GM04504 (cell line): Measurements from ENCODE around the gene PDCD11.
A peak's percentile ranks its signal among the peaks of the same experiment; 100 is the strongest.

Experiments used
- DNase-seq: peaks from one replicate; pipeline ENCODE4 v3.0.0-alpha.2; 2012; ENCODE audit warnings: low read depth

The PDCD11 gene

DNA sequence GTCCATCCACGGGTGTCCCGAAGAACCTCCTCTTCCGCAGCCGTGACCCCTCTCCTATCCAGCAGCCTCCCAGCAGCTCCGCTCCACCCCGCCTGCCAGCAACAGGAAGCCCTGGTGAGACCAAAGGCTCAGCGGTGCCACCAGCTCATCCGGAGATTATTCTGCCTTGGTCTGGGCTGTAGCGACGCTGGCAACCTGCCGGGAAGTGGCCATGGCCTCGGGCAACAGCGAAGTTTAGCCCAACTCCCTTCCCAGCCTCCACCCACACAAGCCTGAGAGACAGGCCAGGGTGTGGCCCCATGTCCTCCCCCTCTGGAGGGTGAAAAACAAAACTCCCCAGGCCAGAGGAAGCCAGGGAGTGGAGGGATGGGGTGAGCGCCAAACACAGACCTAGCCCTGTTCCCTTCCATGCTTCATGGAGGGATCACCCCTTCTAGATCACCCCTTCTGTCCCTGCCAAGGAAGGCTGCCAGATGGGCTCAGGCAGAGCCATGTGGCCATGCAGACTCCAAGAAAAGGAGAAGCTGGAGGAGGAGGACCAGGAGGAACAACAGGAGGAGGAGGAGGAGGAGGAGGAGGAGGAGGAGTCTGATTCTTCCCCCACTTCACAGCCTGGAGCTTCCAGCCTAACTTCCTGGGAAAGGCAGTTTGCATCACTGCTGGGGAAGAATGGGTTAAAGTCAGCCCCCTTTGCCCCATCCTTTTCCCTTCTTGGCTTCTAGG is 54.8 kb downstream of the PDCD11 start:
- DNase-seq, result peak; percentile 51

DNA sequence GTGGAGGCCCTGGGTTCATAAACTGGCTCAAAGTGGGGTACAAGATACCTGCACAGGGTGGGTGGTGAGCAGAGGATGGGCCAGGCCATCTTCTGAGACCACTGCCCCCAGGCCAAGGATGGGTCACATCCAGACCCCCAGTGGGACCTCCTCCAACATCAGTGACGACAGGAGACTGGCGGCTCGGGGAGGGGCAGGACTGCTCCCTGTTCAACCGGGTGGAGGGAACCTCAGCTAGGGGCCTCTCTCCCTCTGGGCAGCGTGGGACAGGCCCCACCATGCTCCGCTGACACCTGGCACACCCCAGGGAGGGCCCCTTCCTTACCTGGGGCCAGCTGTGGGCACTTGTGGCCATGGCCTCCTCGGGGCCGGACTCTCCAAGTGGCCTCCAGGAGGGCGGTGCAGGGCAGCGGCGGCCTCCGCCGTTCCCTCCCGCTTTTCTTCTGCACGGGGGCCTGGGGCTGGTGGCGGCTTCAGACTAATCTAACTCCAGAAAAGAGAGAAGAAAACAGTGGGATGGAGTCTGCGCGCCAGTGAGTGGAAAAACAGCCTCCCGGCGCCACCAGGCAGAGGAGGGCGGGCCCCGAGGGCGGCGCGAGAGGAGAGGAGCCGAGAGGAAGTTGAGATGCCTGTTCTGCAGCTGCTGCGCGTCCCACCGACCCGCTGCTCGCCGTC is 55.5 kb downstream of the PDCD11 start, which contains the start of gene CALHM2:
Gene CALHM2, minus strand, starts transcription at position 540 of the 675 bp plus-strand sequence. CDS start 2,429 bp downstream, outside the sequence.
- peak; percentile 13 for DNase-seq

DNA sequence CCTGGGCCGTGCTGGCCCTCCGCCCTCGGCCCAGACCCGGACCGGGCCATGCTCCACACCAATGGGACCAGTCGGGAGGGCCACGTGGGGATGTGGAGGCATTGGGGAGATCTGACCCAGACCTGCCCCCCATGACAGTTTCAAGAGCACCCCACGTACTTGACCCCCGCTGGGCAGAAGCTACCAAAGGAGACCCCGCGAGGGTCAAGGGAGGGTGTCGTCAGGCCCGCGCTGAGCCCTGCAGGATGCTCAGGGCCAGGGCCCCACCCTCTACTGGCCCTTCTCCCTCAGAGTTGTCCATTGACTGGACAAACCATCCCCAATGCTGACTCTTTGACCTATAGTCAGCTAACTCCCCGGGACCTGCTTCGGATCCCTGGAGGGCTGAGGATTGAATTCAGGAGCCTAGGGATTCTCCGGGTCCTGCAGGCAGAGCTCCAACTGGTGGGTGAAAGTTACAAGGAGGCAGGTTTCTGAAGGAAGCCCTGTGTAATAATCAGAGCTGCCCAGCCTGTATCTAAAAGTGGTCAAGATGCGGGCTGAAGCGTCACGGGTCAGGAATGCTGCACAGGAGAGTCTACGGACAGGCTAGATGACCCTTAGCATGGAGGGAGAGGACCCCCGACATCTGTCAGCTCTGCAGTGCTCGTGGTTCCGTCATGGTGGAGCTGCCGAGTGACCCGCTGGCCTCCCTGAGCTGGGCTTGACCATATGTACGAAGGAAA is 56.2 kb downstream of the PDCD11 start:
- no peak for DNase-seq

DNA sequence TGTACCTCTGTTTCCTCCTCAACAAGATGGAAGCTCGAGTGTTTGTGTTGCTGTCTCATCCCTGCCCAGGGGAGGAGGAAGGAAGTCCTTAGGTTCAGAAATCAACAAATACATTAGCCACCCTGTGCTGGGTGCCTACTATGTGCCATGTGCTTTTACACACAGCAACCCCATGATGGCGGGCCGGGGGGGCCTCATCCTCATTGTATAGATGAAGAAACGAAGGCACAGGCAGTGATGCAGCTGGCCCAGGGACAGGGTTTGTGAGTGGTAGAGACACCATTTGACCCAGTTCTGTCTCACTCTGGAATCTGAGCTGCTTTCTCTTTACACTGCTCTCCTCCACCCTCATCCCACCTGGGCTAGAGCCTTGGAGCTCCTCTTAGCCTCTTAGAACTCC is 57.6 kb downstream of the PDCD11 start:
- no peak for DNase-seq

GRCh38 chr10:103455235-103455634 is 58.8 kb downstream of the PDCD11 start:
- no peak for DNase-seq

DNA sequence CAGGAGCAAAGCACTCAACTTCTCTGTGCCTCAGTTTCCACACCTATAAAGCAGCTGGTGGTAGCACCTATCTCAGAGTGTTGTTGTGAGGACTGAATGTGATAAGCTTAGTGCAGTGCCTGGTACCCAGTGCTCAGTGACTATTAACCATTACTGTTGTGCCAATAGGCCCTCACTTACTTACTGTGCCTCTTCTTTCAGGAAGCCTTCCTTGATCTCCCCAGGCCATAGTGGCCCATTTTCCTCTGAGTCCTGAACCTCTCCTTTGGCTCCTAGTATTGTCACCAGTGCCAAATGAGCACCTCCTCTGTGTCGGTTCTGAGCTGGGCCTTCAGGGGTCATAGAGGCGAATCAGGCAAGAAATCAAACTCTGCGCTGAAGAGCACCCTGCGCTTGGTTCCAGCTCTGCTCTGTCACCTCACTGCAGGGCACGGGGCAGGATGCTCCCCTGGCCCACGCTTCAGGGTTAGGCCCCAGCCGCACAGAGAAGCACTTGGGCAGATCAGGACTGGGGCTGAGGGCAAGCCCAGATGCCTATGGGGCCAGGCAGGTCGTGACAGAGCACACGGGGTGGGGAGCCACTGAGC is 59.7 kb downstream of the PDCD11 start:
- no peak for DNase-seq

DNA sequence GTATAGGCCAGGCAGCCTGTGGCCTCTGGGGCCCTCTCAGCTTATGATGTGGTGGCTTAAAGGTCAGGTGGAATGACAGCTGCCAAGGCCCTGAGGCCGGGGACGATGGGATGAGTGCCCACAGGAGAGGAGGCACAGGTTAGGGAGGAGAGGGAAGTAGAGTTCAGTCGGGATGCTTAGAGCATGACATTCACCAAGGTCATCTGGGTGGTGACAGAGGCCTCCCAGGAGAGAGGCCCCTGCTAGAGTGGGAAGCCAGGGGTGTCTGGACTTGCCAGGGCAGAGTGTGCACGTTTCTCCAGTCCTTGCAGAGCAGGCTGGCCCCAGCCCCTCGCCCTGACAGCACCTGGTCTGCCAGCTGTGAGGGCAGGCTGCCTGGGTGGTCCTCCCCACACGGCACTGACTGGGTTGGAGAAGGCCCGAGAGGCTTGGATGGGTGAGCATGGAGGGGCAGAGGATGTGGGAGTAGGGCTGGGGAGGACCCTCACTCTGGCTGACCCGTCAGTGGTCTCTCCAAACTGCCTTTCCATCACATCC is 60.8 kb downstream of the PDCD11 start:
- no peak for DNase-seq

DNA sequence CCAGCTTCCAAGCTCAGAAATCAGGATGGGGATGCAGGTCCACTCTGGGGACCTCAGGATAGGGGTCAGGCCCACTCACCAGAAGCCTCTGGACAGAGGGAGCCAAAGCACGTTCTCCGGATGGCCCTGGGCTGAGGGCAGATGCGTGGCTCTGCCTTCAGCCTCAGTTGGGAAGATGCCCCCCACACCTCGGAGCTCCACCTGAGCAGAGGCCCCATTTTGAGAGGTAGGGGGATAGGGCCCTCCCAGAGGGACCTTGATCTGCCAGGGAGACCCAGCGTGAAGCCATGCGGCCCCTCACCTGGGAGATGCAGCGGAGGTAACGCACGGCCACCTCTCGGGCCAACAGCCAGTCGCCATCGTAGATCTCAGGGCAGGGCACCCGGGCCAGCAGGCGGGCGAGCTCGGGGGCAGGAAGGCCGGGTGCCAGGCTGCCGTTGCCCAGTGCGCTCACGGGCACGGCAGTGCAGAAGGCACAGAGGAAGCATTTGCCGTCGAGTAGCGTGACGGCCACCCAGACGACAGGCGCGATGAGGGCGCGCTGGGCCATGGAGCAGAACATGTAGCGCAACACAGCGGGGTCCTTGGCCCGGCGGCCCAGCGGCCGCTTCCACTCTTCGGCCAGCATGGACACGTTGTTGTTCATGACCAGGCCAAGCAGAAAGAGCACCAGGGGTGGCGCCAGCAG is 61.6 kb downstream of the PDCD11 start:
- no peak for DNase-seq

- DNase-seq, result no peak
Observed at GRCh38 chr10:103458720-103459119, 62.3 kb downstream of the PDCD11 start, which contains the start of gene CALHM1. Gene CALHM1 (minus strand): TSS chr10:103458900. CDS start chr10:103458751, 149 bp downstream.

- DNase-seq, result no peak
Observed at GRCh38 chr10:103459615-103460014, 63.2 kb downstream of the PDCD11 start.

DNA sequence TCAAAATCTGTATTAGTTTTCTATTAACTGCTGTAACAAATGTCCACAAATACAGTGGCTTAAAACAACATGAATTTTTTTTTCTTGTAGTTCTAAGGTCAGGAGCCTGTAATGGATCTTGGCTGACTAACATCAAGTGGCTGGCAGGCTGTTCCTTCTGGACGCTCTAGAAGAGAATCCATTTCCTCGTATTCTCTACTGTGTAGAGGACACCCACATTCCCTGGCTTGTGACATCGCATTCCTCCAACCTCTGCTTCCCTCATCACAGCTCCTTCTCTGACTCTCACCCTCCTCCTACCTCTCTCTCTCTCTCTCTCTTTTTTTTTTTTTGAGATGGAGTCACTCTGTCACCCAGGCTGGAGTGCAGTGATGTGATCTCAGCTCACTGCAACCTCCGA is 67.1 kb downstream of the PDCD11 start:
- no peak for DNase-seq

GRCh38 chr10:103465411-103466179 is 69.2 kb downstream of the PDCD11 start:
- no peak for DNase-seq

DNA sequence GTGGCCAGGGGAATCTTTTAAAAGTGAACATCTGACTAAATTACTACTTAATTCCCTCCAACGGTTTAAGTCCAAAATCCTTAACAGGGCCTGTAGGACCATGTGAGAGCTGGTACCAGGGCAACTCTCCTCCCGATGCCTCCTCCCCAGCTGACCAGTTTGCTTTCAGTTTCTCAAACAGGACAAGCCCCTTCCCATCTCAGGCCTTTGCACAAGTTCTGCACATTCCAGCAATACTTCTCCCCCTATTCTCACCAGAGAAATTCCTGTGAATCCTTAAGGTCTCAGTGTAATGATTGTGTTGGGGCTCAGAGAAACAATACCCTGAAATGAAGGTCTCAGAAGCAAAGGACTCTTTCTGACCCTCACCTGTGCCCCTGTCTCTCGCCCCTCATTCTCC is 70.3 kb downstream of the PDCD11 start:
- DNase-seq, result no peak

DNA sequence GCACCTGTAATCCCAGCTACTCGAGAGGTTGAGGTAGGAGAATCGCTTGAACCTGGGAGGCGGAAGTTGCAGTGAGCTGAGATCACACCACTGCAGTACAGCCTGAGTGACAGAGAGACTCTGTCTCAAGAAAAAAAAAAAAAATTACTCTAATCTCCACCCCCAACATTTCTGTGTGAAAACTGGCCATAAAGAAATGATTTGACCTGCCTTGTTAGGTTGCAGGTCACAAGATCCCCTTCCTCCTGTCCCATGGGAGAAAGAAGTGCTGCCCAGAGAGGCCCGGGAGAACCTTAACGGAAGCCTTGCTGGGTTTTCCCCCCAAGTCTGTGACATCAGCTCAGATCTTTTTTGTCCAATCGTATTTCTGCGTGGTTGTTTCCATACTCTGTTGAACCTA is 71.0 kb downstream of the PDCD11 start:
- DNase-seq, result no peak

DNA sequence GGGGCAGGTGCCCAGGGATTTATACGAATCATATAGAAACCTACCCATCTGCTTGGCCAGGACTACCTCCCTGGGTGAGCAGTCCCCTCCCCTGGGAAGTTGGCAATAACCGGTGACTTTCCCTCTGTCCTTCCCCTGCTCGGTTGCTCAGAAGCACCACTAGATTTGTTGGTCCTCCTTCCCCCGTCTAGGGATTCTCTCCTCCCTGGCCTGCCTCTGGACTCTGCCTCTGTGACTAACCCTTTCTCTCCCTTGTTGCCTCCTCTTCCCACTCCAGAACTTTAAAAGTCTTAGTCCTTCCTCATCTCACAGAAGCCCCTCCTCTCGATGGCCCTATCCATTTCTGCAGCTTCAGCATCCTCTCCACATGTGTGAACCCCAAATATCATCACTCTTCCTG is 72.8 kb downstream of the PDCD11 start:
- DNase-seq, result no peak

DNA sequence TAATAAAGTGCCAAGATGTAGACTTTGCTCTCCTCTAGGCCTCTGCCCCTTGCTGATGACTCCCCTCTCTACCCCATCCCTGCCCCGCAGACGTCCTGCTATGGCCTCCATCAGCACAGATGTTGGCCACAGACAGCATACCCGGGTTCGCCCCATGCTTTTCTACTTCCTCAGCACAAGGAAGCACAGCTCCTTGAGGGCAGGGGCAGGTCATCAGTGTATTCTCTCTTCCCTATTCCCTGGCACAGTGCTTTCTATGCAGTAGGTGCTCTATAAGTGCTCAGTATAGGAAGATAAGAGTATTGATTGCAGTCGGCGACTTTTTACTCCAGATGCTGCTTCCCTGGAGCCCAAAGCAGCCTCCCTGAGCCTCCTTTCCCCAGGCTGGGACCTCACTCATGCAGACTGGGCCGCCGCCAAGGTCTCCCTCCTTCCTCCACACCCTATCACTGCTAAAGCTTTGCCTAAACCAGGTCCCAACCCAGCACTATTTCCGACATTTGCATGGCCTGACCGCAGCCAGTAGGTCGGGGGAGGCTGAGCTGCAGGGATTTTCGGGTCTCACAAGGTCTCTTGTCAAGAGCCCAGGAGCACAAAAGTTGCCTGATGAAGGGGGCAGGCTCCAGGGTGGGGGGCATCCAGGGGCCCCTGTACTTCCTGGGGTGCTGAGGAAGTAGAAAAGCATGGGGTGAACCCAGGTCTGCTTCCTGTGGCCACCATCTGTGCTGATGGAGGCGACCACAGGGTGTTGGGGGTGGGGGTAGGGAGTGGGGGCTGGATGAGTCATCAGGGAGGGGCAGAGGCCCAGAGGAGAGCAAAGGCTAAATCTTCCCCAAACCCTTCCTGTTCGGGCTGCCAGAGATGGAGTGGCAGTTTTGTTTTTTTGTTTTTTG is 74.6 kb downstream of the PDCD11 start:
- no peak for DNase-seq

- no peak for DNase-seq
Observed at GRCh38 chr10:103472005-103472404, 75.6 kb downstream of the PDCD11 start.

- DNase-seq, result no peak
Observed at GRCh38 chr10:103473261-103473671, 76.8 kb downstream of the PDCD11 start.

GRCh38 chr10:103474077-103474476 is 77.7 kb downstream of the PDCD11 start:
- no peak for DNase-seq

DNA sequence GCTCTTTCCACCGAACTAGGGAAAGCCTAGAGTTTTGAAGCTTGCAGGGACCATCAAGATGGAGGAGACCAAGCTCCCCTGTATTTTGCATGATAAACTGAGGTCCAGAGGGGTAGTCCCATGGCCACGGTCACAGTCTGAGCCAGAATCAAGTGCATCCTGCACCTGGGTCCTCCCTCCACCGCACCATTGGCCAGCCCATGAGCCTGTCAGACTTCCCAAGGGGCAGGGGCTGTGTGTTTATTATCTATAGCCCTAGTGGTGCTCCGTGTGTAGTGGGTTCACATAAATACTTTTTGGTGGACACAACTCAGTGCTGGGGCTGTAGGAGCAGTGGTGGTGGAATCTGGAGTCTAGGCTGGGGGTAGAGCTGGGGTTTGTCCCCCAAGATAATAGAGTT is 79.0 kb downstream of the PDCD11 start:
- DNase-seq, result no peak
